ENCODE measurements around the gene AMY1A. TPM values are rescaled to one million over a fixed set of nuclear protein-coding genes. Genes with fewer than 3 reads are reported as not detected.
"Not testable (repeated sequence)": the region's sequence is repeated elsewhere in the genome, so short reads cannot be mapped to it uniquely, and the experiment has no call there.

Gene AMY1A
- not detected in 2 replicates for total RNA-seq

DNA sequence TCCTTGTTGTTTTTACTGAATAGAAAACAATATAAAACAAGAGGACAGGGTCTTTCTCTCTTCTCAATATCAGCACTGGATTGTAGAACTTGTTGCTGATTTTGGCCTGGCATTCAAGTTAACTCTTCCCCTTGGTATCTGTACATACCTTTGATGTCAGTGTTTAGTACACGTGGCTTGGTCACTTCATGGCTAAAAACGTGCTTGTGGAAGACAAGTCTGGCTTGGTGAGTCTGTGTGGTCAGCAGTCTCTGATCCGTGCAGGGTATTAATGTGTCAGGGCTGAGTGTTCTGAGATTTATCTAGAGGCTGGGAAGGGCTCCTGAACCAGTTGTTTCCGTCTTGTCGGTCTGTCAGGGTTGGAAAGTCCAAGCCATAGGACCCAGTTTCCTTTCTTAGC lies at the start of gene AMY1A:
AMY1A (plus strand) TSS at position 301 of the 400 bp plus-strand sequence. CDS start 571 bp downstream, outside the sequence.
- DNase-seq, result not testable (repeated sequence)

DNA sequence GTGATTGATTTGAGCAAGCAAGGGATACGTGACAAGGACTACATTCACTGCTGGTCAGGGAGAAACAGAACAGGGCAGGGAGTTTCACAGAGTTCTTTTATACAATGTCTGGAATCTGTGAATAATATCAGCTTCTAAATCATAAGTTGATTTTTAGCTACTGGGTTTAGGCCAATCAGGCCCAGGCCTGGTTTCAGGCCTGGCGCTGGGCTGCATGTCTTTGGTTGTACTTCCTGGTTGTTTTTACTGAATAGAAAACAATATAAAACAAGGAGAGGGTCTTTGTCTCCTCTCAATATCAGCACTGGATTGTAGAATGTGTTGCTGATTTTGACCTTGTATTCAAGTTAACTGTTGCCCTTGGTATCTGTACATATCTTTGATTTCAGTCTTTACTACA lies 39.2 kb upstream of the AMY1A start:
- DNase-seq, result no peak

DNA sequence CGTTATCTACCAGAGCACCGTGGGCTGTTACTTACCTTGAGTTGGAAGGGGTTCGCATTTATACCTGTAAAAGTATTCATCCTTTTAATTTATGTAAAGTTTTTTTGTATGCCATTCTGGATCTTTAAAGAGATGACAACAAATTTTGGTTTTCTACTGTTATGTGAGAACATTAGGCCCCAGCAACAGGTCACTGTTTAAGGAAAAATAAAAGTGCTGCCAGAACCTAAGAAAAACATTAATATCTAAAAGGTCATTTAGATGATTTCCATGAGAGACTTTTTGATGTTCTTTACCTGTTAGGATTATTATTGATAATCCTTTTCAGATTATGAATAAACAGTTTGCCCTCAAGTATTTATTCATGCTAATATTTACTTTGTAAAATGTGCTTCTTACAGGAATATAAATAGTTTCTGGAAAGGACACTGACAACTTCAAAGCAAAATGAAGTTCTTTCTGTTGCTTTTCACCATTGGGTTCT lies 38.5 kb upstream of the AMY1A start, which contains the start of gene AMY2A:
AMY2A (plus strand) TSS at position 434 of the 484 bp plus-strand sequence; CDS start at position 448, 14 bp downstream.
- DNase-seq, result not testable (repeated sequence)

DNA sequence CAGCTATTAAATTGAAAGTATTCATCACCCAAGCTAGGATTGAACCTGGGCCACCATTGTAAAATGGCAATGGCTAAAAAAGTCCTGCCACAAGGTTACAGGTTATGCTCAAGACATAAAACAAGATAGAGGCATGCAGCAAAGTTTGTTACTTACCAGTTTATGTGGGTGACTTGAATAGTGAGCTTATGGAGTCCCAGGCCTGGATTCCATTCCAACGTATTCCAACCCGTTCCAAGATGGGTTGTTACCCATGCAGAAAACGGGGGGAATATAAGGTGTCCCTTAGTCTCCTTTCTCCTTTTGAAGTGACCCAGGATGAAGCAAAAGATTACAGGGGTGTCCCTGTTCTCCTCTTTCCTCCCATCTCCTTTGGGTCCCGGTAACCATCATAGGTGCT lies 28.1 kb upstream of the AMY1A start:
- DNase-seq, result not testable (repeated sequence)

DNA sequence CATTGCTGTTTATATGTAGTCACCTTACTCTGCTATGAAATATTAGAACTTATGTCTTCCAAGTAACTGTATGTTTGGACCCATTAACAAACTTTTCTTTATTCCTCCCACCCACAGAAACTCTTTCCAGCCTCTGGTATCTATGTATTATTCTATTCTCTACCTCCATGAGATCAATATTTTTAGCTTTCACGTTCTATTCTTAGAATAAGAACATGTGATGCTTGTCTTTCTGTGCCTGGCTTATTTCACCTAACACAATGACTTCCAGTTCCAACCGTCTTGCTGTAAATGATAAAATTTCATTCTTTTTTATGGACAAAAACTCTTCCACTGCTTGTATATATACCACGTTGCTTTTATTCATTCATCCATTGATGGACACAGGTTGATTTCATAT lies 14.4 kb upstream of the AMY1A start:
- not testable (repeated sequence) for DNase-seq

DNA sequence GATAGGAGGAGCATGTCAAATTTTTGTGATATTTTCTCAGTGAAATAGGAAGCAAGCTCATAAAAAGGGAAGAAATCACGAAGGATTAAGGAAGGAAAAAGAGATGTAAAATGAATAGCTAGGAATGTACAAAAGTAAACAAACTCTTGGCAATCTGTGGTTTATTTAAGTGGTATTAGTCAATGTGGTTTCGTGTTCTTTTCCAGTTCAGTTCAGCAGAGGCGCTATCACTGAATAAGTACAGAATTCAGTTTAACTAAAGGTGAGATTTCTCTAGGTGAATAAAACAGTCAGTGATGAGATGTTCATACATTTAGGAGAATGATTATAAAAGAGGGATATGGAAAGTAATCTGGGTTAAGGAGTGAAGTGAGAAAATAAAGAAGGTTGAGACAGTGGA lies 11.7 kb upstream of the AMY1A start:
- DNase-seq, result not testable (repeated sequence)

DNA sequence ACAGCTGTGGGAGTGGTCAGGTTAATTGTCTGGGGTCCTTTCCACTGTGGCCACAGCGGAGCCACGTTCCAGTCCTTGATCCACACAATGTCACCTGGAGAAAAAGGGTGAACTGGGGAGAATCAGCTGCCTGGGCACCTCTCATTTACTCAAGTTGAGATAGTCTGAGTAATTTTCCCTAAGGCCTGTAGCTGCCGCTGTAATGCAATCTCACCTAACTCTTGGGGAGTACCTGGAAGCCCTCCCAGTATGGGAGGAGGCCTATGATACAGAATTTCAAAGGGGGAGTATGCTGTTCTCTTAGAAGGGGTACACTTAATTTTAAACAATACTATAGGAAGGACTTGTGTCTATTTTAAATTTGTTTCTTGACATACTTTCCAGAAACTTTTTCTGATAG lies 5.3 kb upstream of the AMY1A start:
- not testable (repeated sequence) for DNase-seq

DNA sequence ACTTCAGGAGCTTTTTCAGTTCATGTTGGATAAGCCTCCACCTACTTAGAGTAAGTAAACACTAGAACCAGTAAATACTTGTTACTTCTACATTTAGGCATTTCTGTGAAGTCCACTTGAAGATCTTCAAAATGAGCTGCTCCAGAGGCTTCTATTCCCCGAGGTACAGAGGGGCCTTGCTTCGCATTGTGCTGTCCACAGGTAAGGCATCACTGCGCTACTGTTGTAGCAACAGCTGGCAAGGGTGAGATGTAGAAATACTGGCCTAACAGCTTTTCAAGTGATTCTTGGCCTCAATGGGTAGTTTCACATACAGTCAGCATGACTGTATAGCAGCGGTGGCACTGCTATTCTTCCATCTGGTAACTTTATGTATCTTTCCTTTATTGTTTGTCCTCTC lies 4.7 kb upstream of the AMY1A start:
- DNase-seq, result not testable (repeated sequence)

DNA sequence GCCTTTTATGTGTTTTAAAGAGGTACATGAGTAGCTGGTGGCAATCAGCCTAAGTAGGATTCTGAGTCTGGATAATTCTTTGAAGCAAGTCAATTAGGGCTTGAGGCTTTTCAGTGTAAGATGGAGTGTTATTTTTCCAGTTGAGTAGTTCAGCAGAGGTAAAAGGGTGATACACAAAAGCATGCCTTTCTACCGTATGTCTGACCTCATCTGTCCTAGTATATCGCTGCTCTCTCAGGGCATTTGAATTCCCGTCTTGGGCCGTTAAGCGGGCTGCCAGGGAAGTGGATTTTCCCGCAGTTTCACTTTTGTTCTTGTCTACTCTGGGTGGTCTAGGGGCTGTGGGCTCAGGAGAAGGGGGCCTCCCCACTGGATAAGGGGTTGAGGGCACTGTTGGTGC lies 1.4 kb upstream of the AMY1A start:
- DNase-seq, result not testable (repeated sequence)

DNA sequence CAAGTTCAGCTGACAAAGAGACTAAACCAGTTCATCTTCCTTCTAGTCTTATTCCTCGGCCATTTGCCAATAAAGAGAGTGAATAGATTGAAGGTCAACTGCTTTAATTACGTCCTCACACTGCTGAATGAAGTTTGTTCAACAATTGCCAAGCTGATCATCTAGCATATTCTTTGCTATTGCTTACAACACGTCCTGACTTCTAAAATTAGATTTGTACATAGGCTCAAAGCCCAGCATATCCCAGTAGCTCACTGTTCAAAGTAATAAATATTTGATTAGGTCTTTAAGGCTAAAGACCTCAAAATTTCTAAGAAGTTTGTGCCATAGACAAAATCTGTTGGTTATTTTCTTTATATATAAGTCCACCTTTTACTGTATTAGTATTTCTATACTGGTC lies 20.8 kb downstream of the AMY1A start:
- DNase-seq, result not testable (repeated sequence)

DNA sequence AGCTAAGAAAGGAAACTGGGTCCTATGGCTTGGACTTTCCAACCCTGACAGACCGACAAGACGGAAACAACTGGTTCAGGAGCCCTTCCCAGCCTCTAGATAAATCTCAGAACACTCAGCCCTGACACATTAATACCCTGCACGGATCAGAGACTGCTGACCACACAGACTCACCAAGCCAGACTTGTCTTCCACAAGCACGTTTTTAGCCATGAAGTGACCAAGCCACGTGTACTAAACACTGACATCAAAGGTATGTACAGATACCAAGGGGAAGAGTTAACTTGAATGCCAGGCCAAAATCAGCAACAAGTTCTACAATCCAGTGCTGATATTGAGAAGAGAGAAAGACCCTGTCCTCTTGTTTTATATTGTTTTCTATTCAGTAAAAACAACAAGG lies 40.5 kb downstream of the AMY1A start, which contains the start of gene AMY1B:
AMY1B (minus strand) TSS at position 101 of the 400 bp plus-strand sequence. CDS start 571 bp downstream, outside the sequence.
- DNase-seq, result not testable (repeated sequence)

DNA sequence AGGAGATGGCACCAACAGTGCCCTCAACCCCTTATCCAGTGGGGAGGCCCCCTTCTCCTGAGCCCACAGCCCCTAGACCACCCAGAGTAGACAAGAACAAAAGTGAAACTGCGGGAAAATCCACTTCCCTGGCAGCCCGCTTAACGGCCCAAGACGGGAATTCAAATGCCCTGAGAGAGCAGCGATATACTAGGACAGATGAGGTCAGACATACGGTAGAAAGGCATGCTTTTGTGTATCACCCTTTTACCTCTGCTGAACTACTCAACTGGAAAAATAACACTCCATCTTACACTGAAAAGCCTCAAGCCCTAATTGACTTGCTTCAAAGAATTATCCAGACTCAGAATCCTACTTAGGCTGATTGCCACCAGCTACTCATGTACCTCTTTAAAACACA lies 41.9 kb downstream of the AMY1A start:
- DNase-seq, result not testable (repeated sequence)

DNA sequence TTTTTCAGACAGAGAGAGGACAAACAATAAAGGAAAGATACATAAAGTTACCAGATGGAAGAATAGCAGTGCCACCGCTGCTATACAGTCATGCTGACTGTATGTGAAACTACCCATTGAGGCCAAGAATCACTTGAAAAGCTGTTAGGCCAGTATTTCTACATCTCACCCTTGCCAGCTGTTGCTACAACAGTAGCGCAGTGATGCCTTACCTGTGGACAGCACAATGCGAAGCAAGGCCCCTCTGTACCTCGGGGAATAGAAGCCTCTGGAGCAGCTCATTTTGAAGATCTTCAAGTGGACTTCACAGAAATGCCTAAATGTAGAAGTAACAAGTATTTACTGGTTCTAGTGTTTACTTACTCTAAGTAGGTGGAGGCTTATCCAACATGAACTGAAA lies 45.1 kb downstream of the AMY1A start:
- not testable (repeated sequence) for DNase-seq

DNA sequence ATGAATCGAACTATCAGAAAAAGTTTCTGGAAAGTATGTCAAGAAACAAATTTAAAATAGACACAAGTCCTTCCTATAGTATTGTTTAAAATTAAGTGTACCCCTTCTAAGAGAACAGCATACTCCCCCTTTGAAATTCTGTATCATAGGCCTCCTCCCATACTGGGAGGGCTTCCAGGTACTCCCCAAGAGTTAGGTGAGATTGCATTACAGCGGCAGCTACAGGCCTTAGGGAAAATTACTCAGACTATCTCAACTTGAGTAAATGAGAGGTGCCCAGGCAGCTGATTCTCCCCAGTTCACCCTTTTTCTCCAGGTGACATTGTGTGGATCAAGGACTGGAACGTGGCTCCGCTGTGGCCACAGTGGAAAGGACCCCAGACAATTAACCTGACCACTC lies 45.7 kb downstream of the AMY1A start:
- not testable (repeated sequence) for DNase-seq

DNA sequence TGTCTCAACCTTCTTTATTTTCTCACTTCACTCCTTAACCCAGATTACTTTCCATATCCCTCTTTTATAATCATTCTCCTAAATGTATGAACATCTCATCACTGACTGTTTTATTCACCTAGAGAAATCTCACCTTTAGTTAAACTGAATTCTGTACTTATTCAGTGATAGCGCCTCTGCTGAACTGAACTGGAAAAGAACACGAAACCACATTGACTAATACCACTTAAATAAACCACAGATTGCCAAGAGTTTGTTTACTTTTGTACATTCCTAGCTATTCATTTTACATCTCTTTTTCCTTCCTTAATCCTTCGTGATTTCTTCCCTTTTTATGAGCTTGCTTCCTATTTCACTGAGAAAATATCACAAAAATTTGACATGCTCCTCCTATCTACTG lies 52.1 kb downstream of the AMY1A start:
- not testable (repeated sequence) for DNase-seq

DNA sequence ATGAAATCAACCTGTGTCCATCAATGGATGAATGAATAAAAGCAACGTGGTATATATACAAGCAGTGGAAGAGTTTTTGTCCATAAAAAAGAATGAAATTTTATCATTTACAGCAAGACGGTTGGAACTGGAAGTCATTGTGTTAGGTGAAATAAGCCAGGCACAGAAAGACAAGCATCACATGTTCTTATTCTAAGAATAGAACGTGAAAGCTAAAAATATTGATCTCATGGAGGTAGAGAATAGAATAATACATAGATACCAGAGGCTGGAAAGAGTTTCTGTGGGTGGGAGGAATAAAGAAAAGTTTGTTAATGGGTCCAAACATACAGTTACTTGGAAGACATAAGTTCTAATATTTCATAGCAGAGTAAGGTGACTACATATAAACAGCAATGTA lies 54.8 kb downstream of the AMY1A start:
- not testable (repeated sequence) for DNase-seq

Other genes starting within 250 kb of the AMY1A start
- gene RNPC3, start 130.1 kb upstream of the AMY1A start, total RNA-seq, result 3.1 and 4.8 TPM in 2 replicates
- 0.51 and 1.4 TPM in 2 replicates for gene AMY2B, start 84.2 kb upstream of the AMY1A start, total RNA-seq
- gene AMY2A, start 38.3 kb upstream of the AMY1A start, total RNA-seq, result not detected in 2 replicates
- gene AMY1B, start 40.5 kb downstream of the AMY1A start, total RNA-seq, result not detected in 2 replicates
- not detected in 2 replicates for gene AMY1C, start 94.1 kb downstream of the AMY1A start, total RNA-seq